Body of pancreas (tissue), 4 donors: ENCODE results near the gene PMM2. TPM values are rescaled to one million over a fixed set of nuclear protein-coding genes. Genes with fewer than 3 reads are reported as not detected.

Experiments
- ATAC-seq: fragments of 150-250 bp; one replicate; pipeline ENCODE4 v1.9.1; 2016
- DNase-seq, 4 donors: peaks; one replicate each; pipeline ENCODE4 v3.0.0-alpha.2; 2019
- H3K27ac ChIP-seq, 4 donors: fragments of 200-600 bp; sonication (generic); 1 replicate in 3 of 4; 2 replicates in 1 of 4; pipeline versions ENCODE4 v1.5.1 to v1.6.1; 2016 to 2019; ENCODE audit warnings: mild to moderate bottlenecking in 1 of 4, mixed read lengths in 1 of 4, moderate library complexity in 1 of 4
- H3K27me3 ChIP-seq, 2 donors: fragments of 200-600 bp; sonication (generic); one replicate each; pipeline ENCODE4 v1.6.0; 2016; ENCODE audit warnings: mild to moderate bottlenecking in 1 of 2
- H3K36me3 ChIP-seq, 2 donors: fragments of 200-600 bp; sonication (generic); replicated peaks in 1 of 2; 2 replicates each; pipeline ENCODE4 v1.5.1; 2016; ENCODE audit warnings: low read depth in 2 of 2; ENCODE audit not compliant: insufficient read depth in 1 of 2
- H3K4me1 ChIP-seq: fragments of 200-600 bp; sonication (generic); one replicate; pipeline ENCODE4 v1.6.0; 2016
- H3K4me3 ChIP-seq, 2 donors: fragments of 200-600 bp; sonication (generic); 1 replicate in 1 of 2; 2 replicates in 1 of 2; pipeline ENCODE4 v1.5.1; 2016 to 2019
- H3K9me3 ChIP-seq, 3 donors: fragments of 200-600 bp; sonication (generic); 1 replicate in 2 of 3; 2 replicates in 1 of 3; pipeline ENCODE4 v1.5.1; 2016
- POLR2A ChIP-seq, 3 donors: fragments of 450-650 bp; IDR thresholded peaks; one replicate each; pipeline ENCODE4 v1.6.1; 2016; ENCODE audit warnings: antibody characterized with exemption in 3 of 3, mild to moderate bottlenecking in 2 of 3
- WGBS, 2 donors: methylation state at CpG; one replicate each; pipeline ENCODE4 v1.1.5; 2017; 5-methylcytosine and 5-hydroxymethylcytosine counted together
- intact Hi-C: fragments of 100-400 bp; cut with DNase I; formaldehyde crosslinking; loops from one replicate; pipeline ENCODE4 v1.15.1; 2023
- total RNA-seq, 2 donors: library from RNA; depleted of rRNA; stranded (reverse); fragments of >200 nt; gene quantifications; one replicate each; pipeline ENCODE4 v1.1.0, GENCODE V29; 2016
- TF ChIP-seq, protein P1 (sequence below), 7 experiments: fragments of 450-650 bp in 4 of 7; fragments of 200-600 bp in 3 of 7; sonication (generic) in 3 of 7; IDR thresholded peaks; one replicate each; pipeline ENCODE4 v1.5.1; 2016 to 2019; ENCODE audit warnings: antibody characterized with exemption in 7 of 7

The PMM2 gene
- total RNA-seq, 2 donors from 2014 or later: 34.8 to 127 TPM

DNA sequence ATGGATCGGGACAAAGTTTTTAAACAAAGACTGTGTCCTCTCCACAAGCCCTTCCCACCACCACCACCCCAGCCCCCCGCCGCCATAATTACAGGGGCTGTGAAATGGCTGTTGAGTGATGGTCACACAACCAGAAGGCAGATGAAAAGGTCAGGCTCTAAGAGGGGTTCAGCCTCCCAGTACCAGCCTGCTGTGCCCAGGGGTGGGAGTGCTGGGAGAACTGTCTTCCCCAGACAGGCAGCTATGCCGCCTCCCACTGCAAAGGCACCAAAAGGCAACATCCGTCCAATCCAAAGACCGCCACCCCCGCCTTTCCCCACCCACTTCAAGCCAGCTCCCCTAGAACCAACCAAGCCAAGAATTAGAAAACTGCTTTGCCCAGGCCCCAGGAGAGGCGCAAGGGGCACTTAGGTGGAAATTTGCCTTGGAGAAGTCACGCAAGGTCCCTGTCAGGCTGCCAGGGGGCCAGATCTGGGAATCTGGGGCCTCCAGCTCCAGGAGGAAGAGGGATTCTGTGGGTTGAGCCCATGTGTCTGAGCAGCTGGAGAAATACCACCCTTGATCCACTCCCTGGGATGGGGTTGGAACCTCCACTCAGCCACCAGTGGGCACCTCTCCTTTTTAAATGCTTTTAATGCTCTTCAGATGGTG, 56.8 kb downstream of the PMM2 start:
- H3K27ac ChIP-seq: no peak overlapping the region

DNA sequence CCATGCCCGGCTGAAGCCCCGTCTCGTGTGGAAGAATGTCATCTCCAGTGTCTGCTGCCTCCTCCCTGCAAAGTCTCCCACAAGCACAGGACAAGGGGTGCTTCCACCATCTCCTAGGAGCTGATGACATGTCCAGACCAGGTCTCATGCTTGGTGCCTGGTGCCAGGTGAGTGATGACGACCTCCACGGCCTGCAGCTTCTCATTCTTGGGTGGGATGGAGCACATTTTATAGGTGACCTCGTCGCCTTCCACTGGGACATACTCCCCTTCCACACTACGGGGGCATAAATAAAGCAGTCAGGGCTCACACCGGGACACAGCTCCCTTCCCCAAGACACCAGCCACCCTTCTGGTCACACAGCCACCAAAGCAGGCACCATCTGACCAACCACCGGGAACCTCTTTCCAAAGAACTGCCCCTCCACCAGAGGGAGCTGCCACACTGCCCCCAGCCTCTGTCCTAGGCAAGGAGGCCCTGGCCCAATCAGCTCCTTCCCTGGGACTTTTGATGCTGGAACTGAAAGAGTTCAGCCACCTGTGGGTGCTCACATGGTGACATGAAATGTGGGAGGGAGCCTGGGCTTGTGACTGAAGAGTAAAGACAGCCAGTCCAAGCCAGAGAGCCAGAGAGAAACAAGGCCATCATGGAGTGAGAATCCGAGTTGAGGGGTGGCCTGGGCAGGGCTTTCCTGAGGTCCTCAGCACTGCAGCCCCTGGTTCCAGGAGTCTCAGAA, 57.6 kb downstream of the PMM2 start:
- Histone ChIP-seq H3K27ac (peak overlapping the region in 1 of 4 donors; percentile 3), H3K4me1 (peaks cover 24% of the 10 kb centered on the region), H3K9me3 (no peaks in the 10 kb centered on the region), H3K4me3 (no peak overlapping the region), H3K36me3 (peaks cover 4 to 15% of the 10 kb centered on the region in 2 donors), H3K27me3 (no peaks in the 10 kb centered on the region)
- WGBS, 2 donors: 93 to 96% methylated on average over 11 of the region's 11 CpGs
- DNase-seq (no peak), ATAC-seq (no peak)
- intact Hi-C loops: loop anchor here (10.0 kb wide), 1 partner anchor 50 kb away; no protein-coding TSS in a partner anchor
- TF ChIP-seq, protein P1, sequence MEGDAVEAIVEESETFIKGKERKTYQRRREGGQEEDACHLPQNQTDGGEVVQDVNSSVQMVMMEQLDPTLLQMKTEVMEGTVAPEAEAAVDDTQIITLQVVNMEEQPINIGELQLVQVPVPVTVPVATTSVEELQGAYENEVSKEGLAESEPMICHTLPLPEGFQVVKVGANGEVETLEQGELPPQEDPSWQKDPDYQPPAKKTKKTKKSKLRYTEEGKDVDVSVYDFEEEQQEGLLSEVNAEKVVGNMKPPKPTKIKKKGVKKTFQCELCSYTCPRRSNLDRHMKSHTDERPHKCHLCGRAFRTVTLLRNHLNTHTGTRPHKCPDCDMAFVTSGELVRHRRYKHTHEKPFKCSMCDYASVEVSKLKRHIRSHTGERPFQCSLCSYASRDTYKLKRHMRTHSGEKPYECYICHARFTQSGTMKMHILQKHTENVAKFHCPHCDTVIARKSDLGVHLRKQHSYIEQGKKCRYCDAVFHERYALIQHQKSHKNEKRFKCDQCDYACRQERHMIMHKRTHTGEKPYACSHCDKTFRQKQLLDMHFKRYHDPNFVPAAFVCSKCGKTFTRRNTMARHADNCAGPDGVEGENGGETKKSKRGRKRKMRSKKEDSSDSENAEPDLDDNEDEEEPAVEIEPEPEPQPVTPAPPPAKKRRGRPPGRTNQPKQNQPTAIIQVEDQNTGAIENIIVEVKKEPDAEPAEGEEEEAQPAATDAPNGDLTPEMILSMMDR (IDR thresholded peaks at IDR 0.05): peak in 4 of 7 experiments; percentile 16 to 33 (median 18)
- no peak for TF ChIP-seq POLR2A (IDR thresholded peaks at IDR 0.05)

More for the DNA sequence above, 56.8 kb downstream of the PMM2 start:
- H3K27me3 ChIP-seq: no peaks in the 10 kb centered on the region
- DNase-seq (no peak), ATAC-seq (no peak)
- WGBS, 2 donors: 89 to 93% methylated on average over 9 of the region's 9 CpGs
- H3K9me3 ChIP-seq: no peaks in the 10 kb centered on the region
- H3K36me3 ChIP-seq: peaks cover 4 to 18% of the 10 kb centered on the region in 2 donors
- TF ChIP-seq, protein P1 (IDR thresholded peaks at IDR 0.05): no peak
- no peak for TF ChIP-seq POLR2A (IDR thresholded peaks at IDR 0.05)
- intact Hi-C loops: loop anchor here (10.0 kb wide), 1 partner anchor 50 kb away; no protein-coding TSS in a partner anchor
- H3K4me1 ChIP-seq: peaks cover 24% of the 10 kb centered on the region
- H3K4me3 ChIP-seq: no peak overlapping the region

DNA sequence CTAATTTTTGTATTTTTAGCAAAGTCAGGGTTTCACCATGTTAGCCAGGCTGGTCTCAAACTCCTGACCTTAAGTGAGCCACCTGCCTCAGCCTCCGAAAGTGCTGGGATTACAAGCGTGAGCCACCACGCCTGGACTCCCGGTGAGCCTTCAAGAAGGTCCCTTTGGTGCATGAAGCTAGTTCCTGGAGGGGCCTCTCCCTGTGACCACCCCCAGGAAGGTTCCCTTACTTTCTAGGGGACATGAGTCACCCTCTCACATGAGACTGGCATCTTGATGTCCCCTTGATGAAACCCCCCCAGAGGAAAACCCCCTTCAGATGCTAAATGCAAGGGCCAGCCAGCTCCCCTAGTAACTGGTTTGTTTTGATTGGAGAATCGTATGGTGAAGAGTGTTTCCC, 58.3 kb downstream of the PMM2 start:
- Histone ChIP-seq H3K4me3 (no peak overlapping the region), H3K4me1 (peaks cover 24% of the 10 kb centered on the region), H3K36me3 (peaks cover 4 to 14% of the 10 kb centered on the region in 2 donors), H3K9me3 (no peaks in the 10 kb centered on the region), H3K27ac (peak overlapping the region in 2 of 4 donors; percentile 3 to 20), H3K27me3 (no peaks in the 10 kb centered on the region)
- intact Hi-C loops: loop anchor here (10.0 kb wide), 1 partner anchor 51 kb away; no protein-coding TSS in a partner anchor
- 29 to 69% methylated on average over 2 to 5 of the region's 5 CpGs for WGBS, 2 donors
- ATAC-seq (no peak), DNase-seq (no peak)
- TF ChIP-seq, protein P1 (IDR thresholded peaks at IDR 0.05): no peak
- TF ChIP-seq POLR2A (IDR thresholded peaks at IDR 0.05): no peak

GRCh38 chr16:8858994-8859912, 61.6 kb downstream of the PMM2 start:
- Histone ChIP-seq H3K27me3 (no peaks in the 10 kb centered on the region), H3K27ac (peak overlapping the region in 3 of 4 donors; percentile 63 to 94 (median 94)), H3K4me3 (no peak overlapping the region), H3K36me3 (peaks cover 4 to 11% of the 10 kb centered on the region in 2 donors), H3K4me1 (peaks cover 56% of the 10 kb centered on the region), H3K9me3 (no peaks in the 10 kb centered on the region)
- WGBS, 2 donors: 90 to 92% methylated on average over 18 to 31 of the region's 31 CpGs
- ATAC-seq (no peak), DNase-seq (no peak)
- intact Hi-C loops: loop anchor here (10.0 kb wide), 1 partner anchor 54 kb away; no protein-coding TSS in a partner anchor
- no peak for TF ChIP-seq POLR2A (IDR thresholded peaks at IDR 0.05)
- TF ChIP-seq, protein P1 (IDR thresholded peaks at IDR 0.05): no peak
